ENCODE results near the gene SLC16A5.
"Not testable (repeated sequence)": the region's sequence is repeated elsewhere in the genome, so short reads cannot be mapped to it uniquely, and the experiment has no call there.

Gene SLC16A5

GRCh38 chr17:75064867-75065561 is 22.7 kb upstream of the SLC16A5 start:
- DNase-seq = no peak

DNA sequence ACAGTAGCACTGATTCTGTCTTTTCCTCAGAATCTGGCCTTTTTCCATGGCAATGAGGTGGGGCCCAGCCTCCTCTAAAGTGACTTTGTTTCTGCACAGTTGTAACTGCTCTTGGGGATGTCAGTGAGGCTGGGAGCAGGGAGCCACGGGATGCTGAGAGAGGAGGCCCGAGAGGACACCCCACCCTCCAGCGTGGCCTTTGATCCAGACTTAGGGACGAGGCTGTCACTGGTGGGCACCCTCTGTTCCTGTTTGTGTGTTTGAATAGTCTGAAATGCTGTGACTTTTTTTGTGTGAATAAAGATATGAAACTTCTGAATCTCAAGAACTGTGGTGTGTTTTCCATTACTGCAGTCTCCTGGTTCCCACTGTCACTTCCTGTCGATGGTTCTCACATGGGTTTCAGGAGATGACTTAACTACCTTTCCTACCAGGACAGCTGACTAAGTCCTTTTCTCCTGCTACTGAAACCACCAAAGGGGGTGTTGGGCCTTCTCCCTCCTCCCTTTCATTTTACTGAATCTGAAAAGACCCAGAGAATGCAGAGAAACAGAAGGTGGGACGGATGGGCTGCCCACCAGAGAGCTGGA is 22.1 kb upstream of the SLC16A5 start:
- DNase-seq = peak; percentile 40

- peak; percentile 40 for DNase-seq
Measured at GRCh38 chr17:75067856-75068255, 19.9 kb upstream of the SLC16A5 start.

GRCh38 chr17:75068750-75069149 is 19.0 kb upstream of the SLC16A5 start:
- no peak for DNase-seq

- no peak for DNase-seq
Measured at GRCh38 chr17:75069783-75070182, 18.0 kb upstream of the SLC16A5 start.

DNA sequence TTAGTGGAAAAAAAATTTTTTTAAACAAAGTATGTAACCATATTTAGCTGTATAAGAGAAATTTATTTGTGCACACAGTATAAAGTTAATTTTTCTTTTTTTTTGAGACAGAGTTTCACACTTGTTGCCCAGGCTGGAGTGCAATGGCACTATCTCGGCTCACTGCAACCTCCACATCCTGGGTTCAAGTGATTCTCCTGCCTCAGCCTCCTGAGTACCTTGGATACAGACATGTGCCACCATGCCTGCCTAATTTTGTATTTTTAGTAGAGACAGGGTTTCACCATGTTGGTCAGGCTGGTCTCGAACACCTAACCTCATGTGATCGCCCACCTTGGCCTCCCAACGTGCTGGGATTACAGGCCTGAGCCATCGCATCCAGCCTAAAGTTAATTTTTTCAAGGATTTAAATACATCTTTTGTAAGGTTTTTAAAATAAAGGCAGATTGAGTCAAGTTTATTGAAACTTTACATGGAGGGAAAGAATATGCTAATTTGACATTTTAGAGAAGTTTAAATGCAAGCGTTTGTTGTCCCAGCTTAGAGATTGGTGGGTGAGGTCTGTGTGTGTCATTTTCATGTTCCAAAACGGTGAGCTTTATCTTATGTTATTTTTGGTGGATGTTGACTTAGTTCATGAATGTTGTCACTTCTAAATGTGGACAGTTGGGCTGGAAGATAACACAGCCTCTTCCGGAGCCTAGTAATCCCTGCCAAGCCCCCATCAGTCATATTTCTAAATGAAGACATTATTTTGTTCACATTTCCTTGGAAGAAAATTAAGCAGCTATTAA is 16.1 kb upstream of the SLC16A5 start:
- DNase-seq = not testable (repeated sequence)

GRCh38 chr17:75072909-75073308 is 14.8 kb upstream of the SLC16A5 start:
- DNase-seq = not testable (repeated sequence)

DNA sequence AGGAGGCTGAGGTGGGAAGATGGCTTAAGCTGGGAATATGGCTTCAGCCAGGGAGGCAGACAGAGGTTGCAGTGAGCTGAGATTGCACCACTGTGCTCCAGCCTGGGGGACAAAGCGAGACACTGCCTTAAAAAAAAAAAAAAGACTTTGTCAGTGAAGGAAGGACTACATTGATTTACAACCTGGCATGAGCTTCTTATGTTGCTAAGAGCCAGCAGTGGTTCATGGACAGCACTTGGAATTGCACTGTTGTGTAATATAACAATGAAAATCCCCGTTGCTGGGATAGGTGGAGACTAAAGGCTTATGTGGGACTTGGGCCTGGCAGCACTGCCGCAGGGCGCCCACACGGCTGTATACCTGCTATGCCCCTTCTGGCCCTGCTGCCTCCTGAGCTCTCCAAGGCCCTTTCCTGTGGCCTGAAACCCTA is 14.1 kb upstream of the SLC16A5 start:
- no peak for DNase-seq

DNA sequence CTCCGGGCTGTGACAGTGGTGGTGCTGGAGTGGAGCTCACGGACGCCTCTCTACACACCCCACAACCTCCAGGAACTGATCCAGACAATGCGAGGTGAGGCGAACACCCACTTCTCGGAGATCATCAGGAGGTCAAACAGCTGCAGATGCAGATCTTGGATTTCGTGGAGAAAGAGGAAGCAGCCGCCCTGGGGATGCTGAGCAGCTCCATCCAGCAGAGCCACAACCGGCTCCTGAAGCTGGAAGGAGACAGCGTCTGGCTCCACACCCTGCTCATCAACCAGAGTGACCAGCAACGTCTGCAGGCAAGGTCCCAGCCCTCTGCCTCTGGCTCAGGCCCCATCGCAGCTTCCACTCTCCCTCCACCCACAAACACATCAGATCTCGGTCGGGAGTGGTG is 13.2 kb upstream of the SLC16A5 start:
- DNase-seq = no peak

- DNase-seq = no peak
Measured at GRCh38 chr17:75075597-75076336, 12.0 kb upstream of the SLC16A5 start.

DNA sequence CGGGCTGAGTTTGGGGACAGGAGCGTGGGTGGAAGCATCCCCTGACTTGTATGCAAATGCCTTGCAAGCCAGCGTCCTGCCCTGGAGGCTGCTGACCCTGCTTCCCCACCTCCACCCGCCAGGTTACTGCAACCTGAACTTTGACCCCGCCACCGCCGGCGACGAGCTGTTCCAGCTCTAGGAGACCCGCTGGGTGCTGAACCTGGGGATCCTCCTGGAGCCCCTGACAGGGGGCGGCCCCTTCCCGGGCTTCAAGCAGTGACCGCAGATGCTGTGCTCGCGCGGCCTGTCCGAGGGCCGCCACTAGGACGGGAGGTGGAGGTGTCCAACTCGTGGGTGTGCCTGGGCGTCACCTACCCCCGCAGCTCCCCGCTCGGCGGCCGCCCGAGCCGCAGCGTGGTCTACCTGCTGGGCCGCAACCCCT is 10.7 kb upstream of the SLC16A5 start:
- DNase-seq = no peak

GRCh38 chr17:75077496-75078283 is 10.1 kb upstream of the SLC16A5 start:
- peak; percentile 65 for DNase-seq

GRCh38 chr17:75078284-75079022 is 9.3 kb upstream of the SLC16A5 start:
- DNase-seq = peak; percentile 20

DNA sequence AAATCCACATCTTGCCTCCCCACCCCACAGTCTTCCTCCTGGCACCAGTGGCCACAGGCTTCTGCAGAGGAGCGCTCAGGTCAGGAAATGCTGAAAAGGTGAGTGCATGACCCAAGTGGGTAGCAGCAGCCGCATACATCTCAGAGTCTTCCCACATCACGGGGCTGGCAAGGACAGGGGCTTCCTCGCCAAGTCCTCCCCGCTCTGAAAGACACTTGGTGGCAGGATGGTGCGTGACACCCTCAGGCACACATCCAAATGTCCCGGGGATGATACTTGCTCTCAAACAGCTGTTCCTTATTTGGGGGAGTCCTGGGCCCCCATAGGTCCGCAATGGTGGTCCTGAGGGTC is 8.8 kb upstream of the SLC16A5 start:
- no peak for DNase-seq

GRCh38 chr17:75081611-75082540 is 5.9 kb upstream of the SLC16A5 start:
- DNase-seq = no peak

- no peak for DNase-seq
Measured at GRCh38 chr17:75082683-75083082, 5.1 kb upstream of the SLC16A5 start.

DNA sequence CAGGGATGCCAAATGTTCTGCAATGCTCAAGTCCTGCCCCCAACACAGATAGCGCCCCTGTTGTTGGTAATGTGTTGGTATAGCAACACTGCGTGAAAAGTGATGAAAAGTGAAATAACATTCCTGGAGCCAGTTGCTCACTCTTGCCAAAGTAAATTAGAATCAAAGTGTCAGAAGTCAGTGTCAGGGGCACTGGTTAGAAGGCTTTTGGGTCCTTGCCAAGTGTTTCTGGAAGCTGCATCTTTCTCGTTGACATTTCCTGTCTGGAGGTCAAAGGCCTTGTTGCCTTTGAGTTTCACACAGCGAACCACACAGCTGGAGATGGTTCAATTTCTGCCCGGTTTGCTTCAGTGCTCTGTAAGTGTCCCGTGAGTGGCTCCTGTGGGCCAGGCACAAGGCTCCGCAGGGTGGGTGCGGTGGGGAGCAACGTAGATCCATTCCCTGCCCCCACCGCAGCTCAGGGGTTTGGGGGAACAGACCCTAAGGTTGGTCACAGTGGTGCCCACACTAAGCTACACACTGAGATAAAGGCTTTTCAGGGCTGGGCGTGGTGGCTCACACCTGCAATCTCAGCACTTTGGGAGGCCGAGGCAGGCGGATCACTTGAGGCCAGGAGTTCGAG is 3.6 kb upstream of the SLC16A5 start:
- DNase-seq = peak; percentile 16

- DNase-seq = no peak
Measured at GRCh38 chr17:75086496-75087181, 1.1 kb upstream of the SLC16A5 start.

DNA sequence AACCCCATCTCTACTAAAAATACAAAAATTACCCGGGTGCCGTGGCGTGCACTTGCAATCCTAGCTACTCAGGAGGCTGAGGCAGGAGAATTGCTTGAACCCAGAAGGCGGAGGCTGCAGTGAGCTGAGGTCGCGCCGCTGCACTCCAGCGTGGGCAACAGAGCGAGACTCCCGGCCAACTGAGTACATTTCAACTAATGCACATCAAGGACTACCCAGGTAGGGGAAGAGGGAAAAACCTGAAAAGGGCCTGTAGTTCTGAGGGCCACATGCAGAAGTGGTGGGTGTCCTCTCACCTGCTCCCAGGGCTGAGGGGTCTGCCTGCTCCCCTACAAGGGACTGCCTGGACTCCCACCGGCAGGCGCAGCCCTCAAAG is 584 bp upstream of the SLC16A5 start:
- no peak for DNase-seq

Data from activated CD4-positive, alpha-beta T cell treated with anti-CD3 and anti-CD28 coated beads for 48 hours (primary cell).